ENCODE data around the gene IQSEC1. TPM values are rescaled to one million over a fixed set of nuclear protein-coding genes. Genes with fewer than 3 reads are reported as not detected.

The IQSEC1 gene
- polyA plus RNA-seq, 2 of the 4 experiments (the other 2 are of a cell fraction), result 3.7 to 10.7 TPM

DNA sequence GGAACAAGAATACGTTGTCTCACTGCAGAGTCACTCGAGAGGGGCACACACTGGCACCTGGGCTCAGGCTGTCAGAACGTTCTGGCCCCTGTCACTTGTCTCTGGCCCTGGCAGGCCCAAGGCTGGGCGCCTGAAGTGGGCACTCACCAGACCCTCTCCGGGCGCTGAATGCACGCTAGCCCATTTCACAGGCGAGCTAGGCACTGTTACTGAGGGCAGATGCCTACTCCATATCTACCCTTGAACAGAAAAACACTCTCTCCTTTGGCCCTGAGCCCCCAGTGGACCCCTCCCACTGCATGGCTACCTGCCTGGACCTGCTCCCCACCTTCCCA, 42.3 kb upstream of the IQSEC1 start:
- POLR2A ChIA-PET, result no interaction called here
- 81% methylated on average over 6 of the region's 8 CpGs for WGBS (ENCODE audit: missing lambda C conversion rate)

GRCh38 chr3:13114811-13115575, 41.8 kb upstream of the IQSEC1 start:
- no peak overlapping the region for H3K4me2 ChIP-seq
- ChIA-PET POLR2A (no interaction called here), CTCF (interaction anchor here (0.7 to 1.0 kb wide), 2 partner anchors 31 to 371 kb away, joined by 3 read pairs; no protein-coding TSS in a partner anchor)
- H3K4me3 ChIP-seq, result no peak overlapping the region
- peak in 1 of 2 experiments; percentile 23; a peak in 2 of 6 replicates for ATAC-seq
- TF ChIP-seq BCL3 (IDR thresholded peaks at IDR 0.05) (no peak), HMGXB4 (CRISPR knock-in tag; IDR thresholded peaks at IDR 0.05; ENCODE audit: borderline replicate concordance) (no peak), PHF8 (IDR thresholded peaks at IDR 0.05; ENCODE audit: borderline replicate concordance, low read depth) (no peak), RCOR1 (IDR thresholded peaks at IDR 0.05; ENCODE audit: low read depth, low read length) (no peak), TFCP2L1 (CRISPR knock-in tag; IDR thresholded peaks at IDR 0.05) (no peak), HEYL (CRISPR knock-in tag; IDR thresholded peaks at IDR 0.05) (no peak), POLR2AphosphoS2 (conservative IDR thresholded peaks at IDR 0.05; ENCODE audit: low read length) (no peak), EHMT2 (IDR thresholded peaks at IDR 0.05; ENCODE audit: low read depth) (no peak), CBX8 (IDR thresholded peaks at IDR 0.05) (no peak), EHF (CRISPR knock-in tag; IDR thresholded peaks at IDR 0.05) (no peak), SMC3 (IDR thresholded peaks at IDR 0.05) (no peak), FOXS1 (CRISPR knock-in tag; IDR thresholded peaks at IDR 0.05) (no peak), ZFP36 (IDR thresholded peaks at IDR 0.05; ENCODE audit: borderline replicate concordance, partially characterized antibody) (no peak), SREBF2 (IDR thresholded peaks at IDR 0.05) (no peak)
- TF ChIP-seq, protein P1, sequence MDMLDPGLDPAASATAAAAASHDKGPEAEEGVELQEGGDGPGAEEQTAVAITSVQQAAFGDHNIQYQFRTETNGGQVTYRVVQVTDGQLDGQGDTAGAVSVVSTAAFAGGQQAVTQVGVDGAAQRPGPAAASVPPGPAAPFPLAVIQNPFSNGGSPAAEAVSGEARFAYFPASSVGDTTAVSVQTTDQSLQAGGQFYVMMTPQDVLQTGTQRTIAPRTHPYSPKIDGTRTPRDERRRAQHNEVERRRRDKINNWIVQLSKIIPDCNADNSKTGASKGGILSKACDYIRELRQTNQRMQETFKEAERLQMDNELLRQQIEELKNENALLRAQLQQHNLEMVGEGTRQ (IDR thresholded peaks at IDR 0.05), result no peak
- peaks cover 10% of the 10 kb centered on the region; the same call in 1 of the 3 replicates for H3K4me1 ChIP-seq
- no peaks in the 10 kb centered on the region for H3K9me3 ChIP-seq
- DNase-seq (ENCODE audit: low read depth in 1 of 2, low spot score in 1 of 2), result no peak
- whole genome bisulfite sequencing (ENCODE audit: missing lambda C conversion rate), result 73% methylated on average over 14 of the region's 14 CpGs
- no peak overlapping the region for H3K27ac ChIP-seq
- no peak for FAIRE-seq

More for the DNA sequence above, 42.3 kb upstream of the IQSEC1 start:
- no peak for DNase-seq (ENCODE audit: low read depth in 1 of 2, low spot score in 1 of 2)
- Histone ChIP-seq H3K4me3 (no peak overlapping the region), H3K4me1 (peaks cover 7% of the 10 kb centered on the region; the same call in 1 of the 3 replicates), H3K4me2 (no peak overlapping the region), H3K9me3 (no peaks in the 10 kb centered on the region), H3K27ac (no peak overlapping the region)
- no peak for TF ChIP-seq HMGXB4 (CRISPR knock-in tag; IDR thresholded peaks at IDR 0.05; ENCODE audit: borderline replicate concordance)
- TF ChIP-seq ZNF302 (CRISPR knock-in tag; IDR thresholded peaks at IDR 0.05), result no peak
- TF ChIP-seq KDM1A (IDR thresholded peaks at IDR 0.05; ENCODE audit: low read depth), result no peak
- TF ChIP-seq, protein P2, sequence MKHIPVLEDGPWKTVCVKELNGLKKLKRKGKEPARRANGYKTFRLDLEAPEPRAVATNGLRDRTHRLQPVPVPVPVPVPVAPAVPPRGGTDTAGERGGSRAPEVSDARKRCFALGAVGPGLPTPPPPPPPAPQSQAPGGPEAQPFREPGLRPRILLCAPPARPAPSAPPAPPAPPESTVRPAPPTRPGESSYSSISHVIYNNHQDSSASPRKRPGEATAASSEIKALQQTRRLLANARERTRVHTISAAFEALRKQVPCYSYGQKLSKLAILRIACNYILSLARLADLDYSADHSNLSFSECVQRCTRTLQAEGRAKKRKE (CRISPR knock-in tag; IDR thresholded peaks at IDR 0.05; ENCODE audit: low read depth), result no peak
- TF ChIP-seq SMC3 (IDR thresholded peaks at IDR 0.05), result no peak
- TF ChIP-seq RARB (CRISPR knock-in tag; IDR thresholded peaks at IDR 0.05), result no peak
- no peak for TF ChIP-seq BHLHE40 (IDR thresholded peaks at IDR 0.05; ENCODE audit: low read depth, low read length)
- TF ChIP-seq HEYL (CRISPR knock-in tag; IDR thresholded peaks at IDR 0.05), result no peak
- TF ChIP-seq HOXB13 (CRISPR knock-in tag; IDR thresholded peaks at IDR 0.05; ENCODE audit: low read depth), result no peak
- no peak for TF ChIP-seq MAFK (IDR thresholded peaks at IDR 0.05; ENCODE audit: partially characterized antibody)
- no peak for TF ChIP-seq MYC (IDR thresholded peaks at IDR 0.05; ENCODE audit: borderline replicate concordance, low read length)
- no peak for TF ChIP-seq EP300 (IDR thresholded peaks at IDR 0.05)
- TF ChIP-seq FOSL2 (IDR thresholded peaks at IDR 0.05), result no peak
- TF ChIP-seq FOSL2 (CRISPR knock-in tag; IDR thresholded peaks at IDR 0.05), result no peak
- no peak for TF ChIP-seq JUN (IDR thresholded peaks at IDR 0.05)
- TF ChIP-seq ZSCAN20 (CRISPR knock-in tag; IDR thresholded peaks at IDR 0.05), result no peak
- no peak for ATAC-seq
- FAIRE-seq, result no peak
- CTCF ChIA-PET, result interaction anchor here (1.0 kb wide), 1 partner anchor 31 kb away, joined by 3 read pairs; no protein-coding TSS in a partner anchor

All from A549 (cell line).